GM12892 (cell line): ENCODE results near the gene ADD1.

Experiments used
- POLR2A ChIP-seq: IDR thresholded peaks from 2 replicates; pipeline ENCODE4 v1.6.1; 2011; ENCODE audit warnings: low read depth, low read length, control low read depth
- POLR2AphosphoS5 ChIP-seq: IDR thresholded peaks from 2 replicates; pipeline ENCODE4 v1.6.1; 2011; ENCODE audit warnings: low read depth, low read length, control low read depth
- TAF1 ChIP-seq: IDR thresholded peaks from 2 replicates; pipeline ENCODE4 v1.6.1; 2011; ENCODE audit warnings: low read depth, mild to moderate bottlenecking, control low read depth, low read length, borderline replicate concordance

DNA sequence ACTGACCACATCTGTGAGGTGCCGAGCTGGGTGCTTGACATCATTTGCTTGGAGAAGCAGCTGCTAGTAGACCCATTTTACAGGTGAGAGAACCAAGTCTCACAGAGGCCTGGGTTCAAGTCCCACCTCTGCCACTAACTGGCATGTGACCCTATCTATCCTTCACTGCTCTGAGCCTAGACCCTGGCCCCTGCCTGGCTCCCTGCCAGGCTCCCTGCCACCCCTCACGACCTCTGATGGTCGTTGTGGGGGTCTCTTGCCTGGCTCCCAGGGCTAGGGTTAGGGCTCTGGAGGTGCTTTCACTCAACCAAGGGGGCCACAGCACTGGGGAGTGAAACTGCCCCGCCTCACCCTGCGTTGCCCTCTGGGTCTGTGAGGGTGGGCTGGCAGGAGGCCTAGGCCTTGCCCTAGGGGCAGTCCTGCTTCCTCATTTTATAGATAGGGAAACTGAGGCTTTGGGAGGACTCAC, 7.2 kb upstream of the ADD1 start:
- TF ChIP-seq POLR2A, result no peak
- no peak for TF ChIP-seq POLR2AphosphoS5
- no peak for TF ChIP-seq TAF1
